ENCODE measurements around the gene FGD3. TPM values are rescaled to one million over a fixed set of nuclear protein-coding genes. Genes with fewer than 3 reads are reported as not detected.
"Not testable (repeated sequence)": the region's sequence is repeated elsewhere in the genome, so short reads cannot be mapped to it uniquely, and the experiment has no call there.

Gene FGD3
- total RNA-seq, 1 donor, result 59.8 TPM

GRCh38 chr9:93004561-93004960, 57.2 kb downstream of the FGD3 start:
- no peak for DNase-seq (ENCODE audit: low read depth in 2 of 3, low spot score in 2 of 3)

DNA sequence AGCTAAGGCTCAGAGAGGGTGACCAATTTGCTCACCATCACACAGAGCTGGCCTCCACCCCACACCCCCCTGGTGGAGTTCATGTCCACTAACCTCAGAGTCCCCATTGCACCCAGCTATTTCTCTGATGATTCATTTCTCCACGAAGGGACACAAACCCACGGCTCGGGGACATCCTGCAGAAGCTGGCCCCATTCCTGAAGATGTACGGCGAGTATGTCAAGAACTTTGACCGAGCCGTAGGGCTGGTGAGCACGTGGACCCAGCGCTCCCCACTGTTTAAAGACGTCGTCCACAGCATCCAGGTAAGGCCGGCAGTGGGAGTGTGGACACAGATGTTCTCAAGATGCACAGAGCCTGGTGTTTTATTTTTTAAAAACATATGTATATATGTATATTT, 58.6 kb downstream of the FGD3 start:
- DNase-seq (ENCODE audit: low read depth in 2 of 3, low spot score in 2 of 3), result no peak

GRCh38 chr9:93007529-93008058, 60.3 kb downstream of the FGD3 start:
- DNase-seq (ENCODE audit: low read depth in 2 of 3, low spot score in 2 of 3), result no peak

- DNase-seq (ENCODE audit: low read depth in 2 of 3, low spot score in 2 of 3), result no peak
Measured at GRCh38 chr9:93008457-93008856, 61.1 kb downstream of the FGD3 start.

GRCh38 chr9:93009337-93010015, 62.2 kb downstream of the FGD3 start:
- DNase-seq (ENCODE audit: low read depth in 2 of 3, low spot score in 2 of 3), result no peak

DNA sequence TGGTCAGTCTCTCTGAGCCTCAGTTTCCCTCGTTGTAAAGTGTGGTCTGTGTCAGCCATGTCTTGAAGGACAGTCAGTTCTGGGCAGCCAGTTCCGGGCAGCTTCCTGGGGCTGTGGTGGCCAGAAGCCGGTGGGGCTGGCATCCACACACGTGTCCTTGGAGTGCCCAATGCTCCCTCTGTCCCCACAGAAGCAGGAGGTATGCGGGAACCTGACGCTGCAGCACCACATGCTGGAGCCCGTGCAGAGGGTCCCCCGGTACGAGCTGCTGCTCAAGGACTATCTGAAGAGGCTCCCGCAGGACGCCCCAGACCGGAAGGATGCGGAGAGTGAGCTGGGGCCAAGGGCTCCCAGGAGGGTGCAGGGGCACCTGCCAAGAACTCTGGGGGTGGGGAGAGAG, 62.7 kb downstream of the FGD3 start:
- DNase-seq (ENCODE audit: low read depth in 2 of 3, low spot score in 2 of 3), result no peak

GRCh38 chr9:93010704-93011103, 63.4 kb downstream of the FGD3 start:
- no peak for DNase-seq (ENCODE audit: low read depth in 2 of 3, low spot score in 2 of 3)

GRCh38 chr9:93011114-93011513, 63.8 kb downstream of the FGD3 start:
- no peak for DNase-seq (ENCODE audit: low read depth in 2 of 3, low spot score in 2 of 3)

- DNase-seq (ENCODE audit: low read depth in 2 of 3, low spot score in 2 of 3), result no peak
Measured at GRCh38 chr9:93012963-93013855, 65.9 kb downstream of the FGD3 start.

- DNase-seq (ENCODE audit: low read depth in 2 of 3, low spot score in 2 of 3), result no peak
Measured at GRCh38 chr9:93013856-93014582, 66.7 kb downstream of the FGD3 start.

GRCh38 chr9:93015190-93015589, 67.9 kb downstream of the FGD3 start:
- not testable (repeated sequence) for DNase-seq (ENCODE audit: low read depth in 2 of 3, low spot score in 2 of 3)

DNA sequence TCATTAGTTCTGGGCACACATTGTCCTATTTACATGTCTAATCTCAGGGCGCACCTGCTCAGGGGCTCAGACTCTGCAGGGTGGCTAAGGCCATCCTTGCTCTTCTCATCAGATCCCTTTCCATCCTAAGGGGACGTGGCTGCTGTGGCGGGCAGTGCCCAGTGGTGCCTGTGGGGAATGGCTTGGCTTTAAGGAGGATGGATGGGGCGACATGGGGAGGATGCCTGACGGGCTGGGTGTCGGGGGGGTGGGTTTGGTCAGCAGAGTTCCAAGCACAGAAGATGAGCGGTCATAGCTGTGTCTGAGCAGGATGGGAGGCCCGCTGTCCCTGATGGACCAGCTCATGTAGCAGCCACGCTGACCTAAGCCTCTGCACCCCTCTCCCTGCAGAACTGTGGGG, 70.3 kb downstream of the FGD3 start:
- DNase-seq (ENCODE audit: low read depth in 2 of 3, low spot score in 2 of 3), result no peak

DNA sequence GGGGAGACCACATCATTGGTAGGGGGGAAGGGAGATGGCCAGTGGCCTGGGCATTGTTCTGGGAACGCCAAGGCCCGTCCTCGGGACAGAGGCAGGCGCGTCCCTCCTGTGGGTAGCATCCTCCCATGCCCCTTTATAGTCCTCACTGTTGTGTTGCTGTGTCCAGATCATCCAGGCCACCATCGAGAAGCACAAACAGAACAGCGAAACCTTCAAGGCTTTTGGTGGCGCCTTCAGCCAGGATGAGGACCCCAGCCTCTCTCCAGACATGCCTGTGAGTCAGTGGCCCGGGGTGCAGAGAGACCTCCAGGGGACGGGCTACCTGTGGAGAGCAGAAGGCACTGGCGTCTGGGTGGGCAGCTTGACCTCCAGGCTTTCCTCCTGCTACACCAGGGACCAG, 72.8 kb downstream of the FGD3 start:
- DNase-seq (ENCODE audit: low read depth in 2 of 3, low spot score in 2 of 3), result no peak

GRCh38 chr9:93020771-93021670, 73.7 kb downstream of the FGD3 start:
- DNase-seq (ENCODE audit: low read depth in 2 of 3, low spot score in 2 of 3), result peak in 1 of 3 donors; percentile 39

GRCh38 chr9:93022066-93022465, 74.7 kb downstream of the FGD3 start:
- DNase-seq (ENCODE audit: low read depth in 2 of 3, low spot score in 2 of 3), result no peak

DNA sequence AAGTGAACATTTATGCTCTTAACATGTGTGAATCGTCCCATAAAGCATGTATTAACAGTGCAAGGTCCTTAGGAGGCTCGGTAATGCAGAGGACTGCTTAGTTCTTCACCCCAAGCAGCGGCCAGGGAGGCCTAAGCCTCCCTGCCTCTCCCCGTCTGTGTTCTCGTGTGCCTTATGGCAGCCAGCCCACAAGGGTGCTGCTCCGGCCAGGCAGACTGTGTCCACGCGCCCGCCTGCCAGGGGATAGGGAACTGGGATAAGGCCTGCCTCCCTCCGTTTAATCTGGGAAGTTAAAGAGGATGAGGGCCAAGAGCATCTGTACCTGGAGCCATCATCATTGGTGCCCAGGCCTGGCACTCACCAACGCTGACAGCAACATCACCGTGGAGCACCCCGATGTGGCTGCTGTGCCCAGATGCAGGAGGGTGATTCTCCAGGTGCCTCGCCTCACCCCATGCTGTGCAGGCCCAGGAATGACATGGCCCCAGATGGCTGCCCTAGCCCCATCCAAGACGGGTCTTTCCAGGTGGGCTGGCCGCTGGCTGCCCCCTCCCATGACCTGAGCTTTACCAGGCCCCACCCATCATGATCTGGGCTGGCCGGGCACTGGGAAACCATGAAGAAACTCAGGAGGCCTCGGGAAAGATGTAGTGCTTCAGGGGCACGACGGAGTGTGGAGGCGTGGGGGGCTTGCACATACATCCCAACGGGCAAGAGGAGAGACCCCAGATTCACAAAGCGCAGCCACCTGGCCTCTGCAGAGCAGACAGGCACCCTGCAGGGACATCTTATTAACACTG, 75.6 kb downstream of the FGD3 start:
- DNase-seq (ENCODE audit: low read depth in 2 of 3, low spot score in 2 of 3), result no peak

DNA sequence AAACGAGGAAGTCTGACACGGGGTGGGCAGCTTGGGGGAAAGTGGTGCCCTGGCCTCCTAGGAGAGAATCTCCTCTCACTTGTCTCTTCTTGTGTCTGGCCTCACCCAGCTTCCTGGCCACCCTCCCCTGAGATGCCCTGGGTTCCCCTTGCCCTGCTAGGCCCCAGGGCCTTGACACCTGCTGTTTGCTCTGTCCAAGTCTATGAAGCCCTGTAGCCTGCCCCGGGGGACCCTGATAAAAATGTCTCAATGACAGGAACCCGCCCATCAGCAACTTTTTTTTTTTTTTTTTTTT, 76.1 kb downstream of the FGD3 start:
- DNase-seq (ENCODE audit: low read depth in 2 of 3, low spot score in 2 of 3), result no peak

- DNase-seq (ENCODE audit: low read depth in 2 of 3, low spot score in 2 of 3), result no peak
Measured at GRCh38 chr9:93024646-93024910, 77.3 kb downstream of the FGD3 start.

DNA sequence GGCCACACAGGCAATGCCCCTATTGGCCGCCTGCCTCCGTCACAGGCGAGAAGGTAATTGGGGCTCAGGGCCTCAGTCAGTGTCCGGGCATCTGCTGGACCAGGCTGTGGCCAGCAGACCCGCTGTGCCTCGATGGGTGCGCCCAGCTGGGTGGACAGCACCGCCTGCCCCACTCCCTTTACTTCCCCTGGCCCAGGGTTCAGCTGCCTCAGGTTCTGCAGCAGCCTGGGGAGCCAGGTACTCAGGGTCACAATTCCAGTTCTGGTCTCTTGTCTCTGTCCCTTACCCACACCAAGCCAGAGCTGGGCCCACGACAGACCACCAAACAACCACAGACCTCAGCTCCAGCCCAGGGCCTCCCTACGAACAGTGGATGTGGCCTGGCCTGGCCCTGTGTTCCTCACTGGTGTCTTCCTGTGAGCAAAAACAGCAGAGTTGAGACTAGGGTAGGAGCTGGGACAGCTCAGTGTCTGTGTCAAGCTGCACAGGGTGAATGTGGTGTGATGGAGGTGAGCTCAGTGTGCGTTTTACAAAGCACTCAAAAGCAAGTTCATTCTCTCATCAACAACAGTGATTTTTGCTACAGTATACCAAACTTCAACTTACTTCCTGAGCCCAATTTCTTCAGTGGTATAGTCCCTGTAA, 77.8 kb downstream of the FGD3 start:
- no peak for DNase-seq (ENCODE audit: low read depth in 2 of 3, low spot score in 2 of 3)

All from hematopoietic multipotent progenitor cell (in vitro differentiated cells).